ENCODE data around the gene PDGFC. TPM values are rescaled to one million over a fixed set of nuclear protein-coding genes. Genes with fewer than 3 reads are reported as not detected.

PDGFC gene
- total RNA-seq, 1 donor from 2014 or later = not detected

- ATAC-seq (ENCODE audit: low read depth) (no peak), DNase-seq (no peak)
- Mint-ChIP-seq H3K9me3 (no peaks in the 10 kb centered on the region), H3K36me3 (ENCODE audit: low read depth) (no peaks in the 10 kb centered on the region), H3K27ac (no peak overlapping the region), H3K4me1 (no peaks in the 10 kb centered on the region), H3K4me3 (no peak overlapping the region), H3K27me3 (no peaks in the 10 kb centered on the region)
- CTCF ChIA-PET = no interaction called here
- intact Hi-C loops (cut with micrococcal nuclease) = no loop called here
- no peak for TF ChIP-seq CTCF (IDR thresholded peaks at IDR 0.05)
- POLR2A ChIA-PET = no interaction called here
These were observed 69.7 kb downstream of the PDGFC start for GRCh38 chr4:156901871-156902270.

- H3K4me3 Mint-ChIP-seq = no peak overlapping the region
- no peaks in the 10 kb centered on the region for H3K36me3 Mint-ChIP-seq (ENCODE audit: low read depth)
- no peaks in the 10 kb centered on the region for H3K4me1 Mint-ChIP-seq
- intact Hi-C loops (cut with micrococcal nuclease) = no loop called here
- ATAC-seq (ENCODE audit: low read depth) = no peak
- no peak for TF ChIP-seq CTCF (IDR thresholded peaks at IDR 0.05)
- no peak overlapping the region for H3K27ac Mint-ChIP-seq
- DNase-seq = no peak
- CTCF ChIA-PET = no interaction called here
- POLR2A ChIA-PET = no interaction called here
- H3K9me3 Mint-ChIP-seq = no peaks in the 10 kb centered on the region
- H3K27me3 Mint-ChIP-seq = no peaks in the 10 kb centered on the region
These were observed 73.1 kb downstream of the PDGFC start for GRCh38 chr4:156898373-156899117.

GRCh38 chr4:156896527-156896926, 75.1 kb downstream of the PDGFC start:
- ATAC-seq (ENCODE audit: low read depth) (no peak), DNase-seq (no peak)
- ChIA-PET POLR2A (no interaction called here), CTCF (no interaction called here)
- Mint-ChIP-seq H3K4me1 (no peaks in the 10 kb centered on the region), H3K36me3 (ENCODE audit: low read depth) (no peaks in the 10 kb centered on the region), H3K27ac (no peak overlapping the region), H3K9me3 (no peaks in the 10 kb centered on the region), H3K27me3 (no peaks in the 10 kb centered on the region), H3K4me3 (no peak overlapping the region)
- TF ChIP-seq CTCF (IDR thresholded peaks at IDR 0.05) = no peak
- intact Hi-C loops (cut with micrococcal nuclease) = no loop called here

- intact Hi-C loops (cut with micrococcal nuclease) = no loop called here
- H3K9me3 Mint-ChIP-seq = no peaks in the 10 kb centered on the region
These were observed 77.4 kb downstream of the PDGFC start for GRCh38 chr4:156894234-156894633.

GRCh38 chr4:156892805-156893204, 78.8 kb downstream of the PDGFC start:
- Mint-ChIP-seq H3K27ac (no peak overlapping the region), H3K9me3 (no peaks in the 10 kb centered on the region), H3K27me3 (no peaks in the 10 kb centered on the region), H3K36me3 (ENCODE audit: low read depth) (no peaks in the 10 kb centered on the region), H3K4me3 (no peak overlapping the region), H3K4me1 (no peaks in the 10 kb centered on the region)
- POLR2A ChIA-PET = no interaction called here
- ATAC-seq (ENCODE audit: low read depth) (no peak), DNase-seq (no peak)
- CTCF ChIA-PET = no interaction called here
- no peak for TF ChIP-seq CTCF (IDR thresholded peaks at IDR 0.05)
- intact Hi-C loops (cut with micrococcal nuclease) = no loop called here

More at GRCh38 chr4:156894234-156894633, 77.4 kb downstream of the PDGFC start:
- Mint-ChIP-seq H3K36me3 (ENCODE audit: low read depth) (no peaks in the 10 kb centered on the region), H3K4me1 (no peaks in the 10 kb centered on the region), H3K27ac (no peak overlapping the region), H3K4me3 (no peak overlapping the region), H3K27me3 (no peaks in the 10 kb centered on the region)
- ChIA-PET CTCF (no interaction called here), POLR2A (no interaction called here)
- no peak for DNase-seq
- no peak for ATAC-seq (ENCODE audit: low read depth)
- no peak for TF ChIP-seq CTCF (IDR thresholded peaks at IDR 0.05)
